Breast epithelium (tissue), 4 donors: Measurements from ENCODE around the gene SLC25A15. TPM values are rescaled to one million over a fixed set of nuclear protein-coding genes. Genes with fewer than 3 reads are reported as not detected.

ENCODE experiments used
- DNase-seq, 2 donors: peaks; one replicate each; pipeline ENCODE4 v3.0.0-alpha.2; 2019; ENCODE audit warnings: low spot score in 2 of 2
- H3K27ac ChIP-seq, 2 donors: fragments of 200-600 bp; sonication (generic) in 1 of 2; one replicate each; pipeline ENCODE4 v1.5.1; 2016 to 2019; ENCODE audit warnings: mild to moderate bottlenecking in 1 of 2
- H3K27me3 ChIP-seq, 2 donors: fragments of 200-600 bp; sonication (generic) in 1 of 2; one replicate each; pipeline versions ENCODE4 v1.5.1 to v1.6.0; 2017 to 2019; ENCODE audit warnings: control low read depth in 1 of 2, mild to moderate bottlenecking in 1 of 2
- H3K36me3 ChIP-seq: fragments of 200-600 bp; one replicate; pipeline ENCODE4 v1.5.1; 2019
- H3K4me1 ChIP-seq, 2 donors: fragments of 200-600 bp; sonication (generic); one replicate each; pipeline ENCODE4 v1.5.1; 2016 to 2019; ENCODE audit warnings: control low read depth in 1 of 2
- H3K4me3 ChIP-seq, 3 donors: fragments of 200-600 bp; sonication (generic); 1 replicate in 2 of 3; 2 replicates in 1 of 3; pipeline ENCODE4 v1.5.1; 2016 to 2019; ENCODE audit warnings: mild to moderate bottlenecking in 3 of 3, moderate library complexity in 2 of 3
- H3K9me3 ChIP-seq, 2 donors: fragments of 200-600 bp; sonication (generic) in 1 of 2; one replicate each; pipeline ENCODE4 v1.5.1; 2016 to 2019; ENCODE audit warnings: control low read depth in 1 of 2
- POLR2A ChIP-seq: fragments of 450-650 bp; IDR thresholded peaks from one replicate; pipeline ENCODE4 v1.6.1; 2016; ENCODE audit warnings: antibody characterized with exemption, mild to moderate bottlenecking, moderate library complexity
- POLR2AphosphoS5 ChIP-seq, 3 donors: sonication (generic); formaldehyde crosslinking; IDR thresholded peaks; one replicate each; pipeline ENCODE4 v1.6.1; 2017; ENCODE audit warnings: antibody characterized with exemption in 3 of 3
- intact Hi-C: fragments of 100-400 bp; cut with DNase I; formaldehyde crosslinking; loops from one replicate; pipeline ENCODE4 v1.15.1; 2023; ENCODE audit warnings: low total_unique reads
- total RNA-seq, 3 donors: library from RNA; depleted of rRNA; stranded (reverse); fragments of >200 nt; gene quantifications; one replicate each; pipeline ENCODE4 v1.1.0, GENCODE V29; 2016
- TF ChIP-seq, protein P1 (sequence below), 3 donors: fragments of 450-650 bp; IDR thresholded peaks; one replicate each; pipeline ENCODE4 v1.5.1; 2016 to 2017; ENCODE audit warnings: antibody characterized with exemption in 3 of 3, mild to moderate bottlenecking in 3 of 3, moderate library complexity in 3 of 3

SLC25A15 gene
- total RNA-seq, 3 donors from 2014 or later = 6.9 to 13.4 (median 7.5) TPM

DNA sequence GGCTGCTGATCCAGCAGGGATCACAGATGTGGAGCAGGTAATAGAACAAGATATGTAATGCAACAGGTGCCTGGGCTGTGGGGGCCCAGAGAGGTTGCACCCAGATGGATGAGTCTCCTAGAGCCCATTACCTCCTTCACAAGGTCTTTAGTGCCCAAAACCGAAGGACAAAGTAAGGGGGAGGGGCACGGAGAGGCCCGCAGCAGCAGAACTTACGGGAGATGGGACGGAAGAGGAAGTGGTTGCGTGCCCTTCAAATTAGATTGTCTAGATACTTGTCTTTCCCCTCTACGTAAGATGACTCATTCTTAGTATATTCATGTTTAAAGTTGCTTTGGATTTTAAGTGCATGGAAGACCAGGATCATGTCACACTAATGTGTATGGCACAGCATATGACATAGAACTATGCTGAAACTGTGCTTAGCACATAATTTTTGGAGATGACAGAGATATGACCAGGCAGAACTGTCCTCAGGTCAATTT lies 12.7 kb upstream of the SLC25A15 start:
- H3K27ac ChIP-seq = peak overlapping the region in 1 of 2 donors; percentile 23

GRCh38 chr13:40777166-40777808 lies 12.1 kb upstream of the SLC25A15 start:
- no peaks in the 10 kb centered on the region for H3K27me3 ChIP-seq
- H3K4me3 ChIP-seq = peak overlapping the region in 2 of 3 donors; percentile 4 to 40
- H3K4me1 ChIP-seq = no peaks in the 10 kb centered on the region
- no peak for TF ChIP-seq POLR2AphosphoS5 (IDR thresholded peaks at IDR 0.05)
- TF ChIP-seq, protein P1, sequence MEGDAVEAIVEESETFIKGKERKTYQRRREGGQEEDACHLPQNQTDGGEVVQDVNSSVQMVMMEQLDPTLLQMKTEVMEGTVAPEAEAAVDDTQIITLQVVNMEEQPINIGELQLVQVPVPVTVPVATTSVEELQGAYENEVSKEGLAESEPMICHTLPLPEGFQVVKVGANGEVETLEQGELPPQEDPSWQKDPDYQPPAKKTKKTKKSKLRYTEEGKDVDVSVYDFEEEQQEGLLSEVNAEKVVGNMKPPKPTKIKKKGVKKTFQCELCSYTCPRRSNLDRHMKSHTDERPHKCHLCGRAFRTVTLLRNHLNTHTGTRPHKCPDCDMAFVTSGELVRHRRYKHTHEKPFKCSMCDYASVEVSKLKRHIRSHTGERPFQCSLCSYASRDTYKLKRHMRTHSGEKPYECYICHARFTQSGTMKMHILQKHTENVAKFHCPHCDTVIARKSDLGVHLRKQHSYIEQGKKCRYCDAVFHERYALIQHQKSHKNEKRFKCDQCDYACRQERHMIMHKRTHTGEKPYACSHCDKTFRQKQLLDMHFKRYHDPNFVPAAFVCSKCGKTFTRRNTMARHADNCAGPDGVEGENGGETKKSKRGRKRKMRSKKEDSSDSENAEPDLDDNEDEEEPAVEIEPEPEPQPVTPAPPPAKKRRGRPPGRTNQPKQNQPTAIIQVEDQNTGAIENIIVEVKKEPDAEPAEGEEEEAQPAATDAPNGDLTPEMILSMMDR (IDR thresholded peaks at IDR 0.05) = peak; percentile 47 to 64 (median 59)
- TF ChIP-seq POLR2A = no peak
- DNase-seq = no peak
- H3K36me3 ChIP-seq = no peaks in the 10 kb centered on the region
- intact Hi-C loops = no loop called here
- peak overlapping the region in 1 of 2 donors; percentile 23 for H3K27ac ChIP-seq
- no peaks in the 10 kb centered on the region for H3K9me3 ChIP-seq

More for the DNA sequence above, 12.7 kb upstream of the SLC25A15 start:
- TF ChIP-seq, protein P1 (IDR thresholded peaks at IDR 0.05) = no peak
- TF ChIP-seq POLR2A (no peak), POLR2AphosphoS5 (IDR thresholded peaks at IDR 0.05) (no peak)
- no peaks in the 10 kb centered on the region for H3K9me3 ChIP-seq
- H3K4me1 ChIP-seq = no peaks in the 10 kb centered on the region
- H3K27me3 ChIP-seq = no peaks in the 10 kb centered on the region
- no peak overlapping the region for H3K4me3 ChIP-seq
- no peak for DNase-seq
- intact Hi-C loops = no loop called here
- H3K36me3 ChIP-seq = no peaks in the 10 kb centered on the region

DNA sequence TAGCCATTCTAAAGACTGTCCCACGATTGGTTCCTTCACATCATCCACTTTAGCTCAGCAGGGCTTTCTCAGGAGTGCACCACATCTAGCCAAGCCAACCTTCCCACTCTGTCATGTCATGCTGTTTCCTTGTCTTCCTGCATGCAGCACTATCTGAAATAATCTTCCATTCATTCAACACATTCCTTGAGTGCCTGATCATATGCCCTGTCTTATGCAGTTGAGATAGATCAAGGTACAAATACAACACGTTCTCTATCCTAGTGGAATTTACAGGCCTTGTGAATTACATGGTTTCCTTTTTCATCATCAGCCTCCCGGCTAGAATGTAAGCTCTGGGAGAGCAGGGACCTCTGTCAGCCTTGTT lies 11.6 kb upstream of the SLC25A15 start:
- no peak overlapping the region for H3K27ac ChIP-seq

DNA sequence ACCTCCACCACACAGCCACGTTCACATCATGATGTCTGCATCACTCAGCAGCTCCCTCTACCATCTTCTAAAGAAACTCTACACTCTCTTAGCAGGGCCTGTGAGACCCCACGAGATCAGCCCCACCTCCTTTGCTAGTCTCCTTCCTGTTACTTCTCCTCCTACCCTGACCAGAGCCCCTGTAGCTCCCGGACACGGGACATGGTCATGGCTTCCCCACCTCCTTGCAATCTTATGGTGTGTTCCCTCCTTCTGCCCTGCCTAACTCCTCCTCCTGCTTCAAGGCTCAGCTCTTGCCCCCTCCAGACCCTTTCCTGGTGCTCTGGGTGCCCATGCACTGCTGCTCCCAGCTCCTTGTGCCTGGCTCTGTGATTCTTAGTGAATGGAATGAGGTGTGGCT lies 10.4 kb upstream of the SLC25A15 start:
- H3K36me3 ChIP-seq = no peaks in the 10 kb centered on the region
- H3K27me3 ChIP-seq = no peaks in the 10 kb centered on the region
- H3K4me3 ChIP-seq = no peak overlapping the region
- TF ChIP-seq, protein P1 (IDR thresholded peaks at IDR 0.05) = no peak
- no peak for TF ChIP-seq POLR2A
- no peak for TF ChIP-seq POLR2AphosphoS5 (IDR thresholded peaks at IDR 0.05)
- intact Hi-C loops = no loop called here
- no peaks in the 10 kb centered on the region for H3K9me3 ChIP-seq
- no peak overlapping the region for H3K27ac ChIP-seq
- no peaks in the 10 kb centered on the region for H3K4me1 ChIP-seq
- DNase-seq = no peak

More for the DNA sequence above, 11.6 kb upstream of the SLC25A15 start:
- intact Hi-C loops = no loop called here
- TF ChIP-seq POLR2AphosphoS5 (IDR thresholded peaks at IDR 0.05) = no peak
- Histone ChIP-seq H3K4me1 (no peaks in the 10 kb centered on the region), H3K27me3 (no peaks in the 10 kb centered on the region), H3K36me3 (no peaks in the 10 kb centered on the region), H3K4me3 (no peak overlapping the region), H3K9me3 (no peaks in the 10 kb centered on the region)
- DNase-seq = no peak

GRCh38 chr13:40779796-40780285 lies 9.6 kb upstream of the SLC25A15 start:
- H3K4me1 ChIP-seq = no peaks in the 10 kb centered on the region
- intact Hi-C loops = no loop called here
- H3K4me3 ChIP-seq = no peak overlapping the region
- no peaks in the 10 kb centered on the region for H3K9me3 ChIP-seq
- H3K27ac ChIP-seq = no peak overlapping the region
- TF ChIP-seq POLR2A = no peak
- TF ChIP-seq POLR2AphosphoS5 (IDR thresholded peaks at IDR 0.05) = no peak
- TF ChIP-seq, protein P1 (IDR thresholded peaks at IDR 0.05) = no peak
- H3K36me3 ChIP-seq = no peaks in the 10 kb centered on the region
- no peaks in the 10 kb centered on the region for H3K27me3 ChIP-seq
- DNase-seq = no peak
